Ishikawa (cell line): ENCODE measurements around the gene MRPL41.
A peak's percentile ranks its signal among the peaks of the same experiment; 100 is the strongest.

ENCODE experiments used
- EP300 ChIP-seq: IDR thresholded peaks from 2 replicates; pipeline ENCODE4 v1.6.1; 2012; ENCODE audit warnings: borderline replicate concordance
- ZBTB7A ChIP-seq: IDR thresholded peaks from 2 replicates; pipeline ENCODE4 v1.6.1; 2012; ENCODE audit warnings: low read depth

DNA sequence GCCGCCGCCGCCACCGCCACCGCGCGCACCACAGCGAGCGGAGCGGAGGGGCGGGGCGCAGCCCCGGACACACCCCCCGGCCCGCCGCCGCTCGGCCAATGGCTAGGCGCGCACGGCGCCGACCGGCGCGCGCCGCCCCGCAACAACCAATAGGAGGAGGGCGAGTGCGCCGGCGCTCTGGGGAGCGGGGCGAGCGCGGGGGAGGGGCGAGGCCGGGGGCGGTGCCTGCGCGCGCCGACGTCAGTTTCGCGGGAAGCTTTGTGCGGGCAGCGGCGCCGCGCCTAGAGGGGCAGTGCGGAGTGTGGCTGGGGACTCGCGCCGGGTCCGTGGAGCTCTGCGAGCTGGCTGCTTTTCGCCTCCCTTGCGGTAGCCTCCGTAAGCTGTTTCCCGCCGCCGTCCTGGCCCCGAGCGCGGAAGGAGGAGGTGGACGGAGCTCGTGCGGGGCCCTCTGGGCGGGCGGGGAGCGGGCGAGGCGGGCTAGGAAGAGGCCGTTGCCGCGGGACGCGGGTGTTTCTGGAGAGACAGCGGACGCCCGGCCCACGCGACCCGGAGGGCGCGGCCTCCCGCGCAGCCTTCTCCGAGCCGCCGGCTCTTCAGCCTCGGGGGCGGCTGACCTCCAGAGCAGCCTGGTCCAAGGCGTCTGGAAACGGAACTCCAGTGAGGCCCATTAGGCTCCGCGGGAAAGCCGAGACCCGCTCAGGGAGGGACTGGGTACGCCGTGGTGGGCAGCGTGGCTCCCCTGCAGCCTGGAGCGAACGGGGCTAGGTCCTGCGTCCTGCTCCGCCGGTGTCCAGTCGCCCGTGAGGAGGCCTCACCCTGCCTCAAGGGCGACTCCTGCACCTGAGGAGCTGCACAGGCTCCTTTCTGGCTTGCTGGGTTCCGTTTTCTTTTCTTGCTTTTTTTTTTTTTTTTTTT is 39.0 kb downstream of the MRPL41 start, which contains the start of gene ZMYND19:
- TF ChIP-seq EP300 (no peak), ZBTB7A (peak; percentile 55; the same call in 1 of the 2 replicates)
